Measurements from ENCODE around the gene EIF5AL1. TPM values are rescaled to one million over a fixed set of nuclear protein-coding genes. Genes with fewer than 3 reads are reported as not detected.
A peak's percentile ranks its signal among the peaks of the same experiment; 100 is the strongest.

EIF5AL1 gene
- total RNA-seq, 4 donors from 2014 or later, result 0.23 to 0.52 (median 0.47) TPM; not detected in 1

DNA sequence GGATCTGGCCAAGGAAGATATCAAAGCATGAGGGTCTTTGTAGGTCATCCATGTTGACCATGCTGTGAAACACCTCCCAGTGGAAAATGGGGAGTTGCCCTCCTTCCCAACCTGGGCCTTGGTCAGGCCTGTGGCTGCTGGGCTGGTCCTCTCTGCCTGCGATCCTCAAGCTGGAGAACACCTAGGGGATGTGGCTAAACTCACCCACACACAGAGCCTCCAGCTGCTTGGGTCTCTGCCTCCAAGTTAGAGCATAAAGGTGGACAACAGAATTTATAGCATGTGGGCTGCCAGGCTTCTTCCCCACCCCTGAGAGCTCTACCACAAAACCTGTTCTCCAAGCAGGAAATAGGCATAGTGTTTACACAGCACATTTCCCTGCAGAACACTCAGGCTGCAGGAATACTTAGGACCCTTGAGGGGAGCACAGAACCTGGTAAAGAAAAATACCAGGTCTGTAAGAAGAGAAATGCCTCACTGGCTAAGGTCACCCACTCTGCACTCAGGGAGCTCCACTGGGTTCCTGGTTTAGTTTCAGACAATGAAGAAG lies 47.9 kb downstream of the EIF5AL1 start, which contains the start of gene SFTPA2:
Gene SFTPA2 (minus strand): TSS at position 248 of the 550 bp plus-strand sequence. CDS start 924 bp downstream, outside the sequence.
- Histone ChIP-seq H3K27ac (no peak within 1 kb of the TSS), H3K4me3 (no peak within 1 kb of the TSS), H3K36me3 (no peaks in the 10 kb centered on the region), H3K9me3 (no peaks in the 10 kb centered on the region), H3K4me1 (no peaks in the 10 kb centered on the region), H3K27me3 (peaks cover 5% of the 10 kb centered on the region)
- WGBS, result no CpG with 5 or more reads among the region's 1 CpG
- DNase-seq (ENCODE audit: low spot score in 2 of 2), result no peak
- no peak for TF ChIP-seq POLR2A (IDR thresholded peaks at IDR 0.05)
- TF ChIP-seq EP300 (IDR thresholded peaks at IDR 0.05), result no peak
- no peak for TF ChIP-seq CTCF (IDR thresholded peaks at IDR 0.05)
- TF ChIP-seq POLR2AphosphoS5 (IDR thresholded peaks at IDR 0.05), result no peak

- no peak overlapping the region for H3K27ac ChIP-seq
- H3K4me3 ChIP-seq, result no peak overlapping the region
- H3K36me3 ChIP-seq, result no peaks in the 10 kb centered on the region
- peaks cover 5% of the 10 kb centered on the region for H3K27me3 ChIP-seq
- 85% methylated on average over 3 of the region's 3 CpGs for WGBS
- DNase-seq (ENCODE audit: low spot score in 2 of 2), result no peak
- no peaks in the 10 kb centered on the region for H3K4me1 ChIP-seq
- TF ChIP-seq EP300 (IDR thresholded peaks at IDR 0.05) (no peak), POLR2A (IDR thresholded peaks at IDR 0.05) (no peak), CTCF (IDR thresholded peaks at IDR 0.05) (no peak), POLR2AphosphoS5 (IDR thresholded peaks at IDR 0.05) (no peak)
- H3K9me3 ChIP-seq, result no peaks in the 10 kb centered on the region
Measured at GRCh38 chr10:79561257-79561656, 48.9 kb downstream of the EIF5AL1 start.

DNA sequence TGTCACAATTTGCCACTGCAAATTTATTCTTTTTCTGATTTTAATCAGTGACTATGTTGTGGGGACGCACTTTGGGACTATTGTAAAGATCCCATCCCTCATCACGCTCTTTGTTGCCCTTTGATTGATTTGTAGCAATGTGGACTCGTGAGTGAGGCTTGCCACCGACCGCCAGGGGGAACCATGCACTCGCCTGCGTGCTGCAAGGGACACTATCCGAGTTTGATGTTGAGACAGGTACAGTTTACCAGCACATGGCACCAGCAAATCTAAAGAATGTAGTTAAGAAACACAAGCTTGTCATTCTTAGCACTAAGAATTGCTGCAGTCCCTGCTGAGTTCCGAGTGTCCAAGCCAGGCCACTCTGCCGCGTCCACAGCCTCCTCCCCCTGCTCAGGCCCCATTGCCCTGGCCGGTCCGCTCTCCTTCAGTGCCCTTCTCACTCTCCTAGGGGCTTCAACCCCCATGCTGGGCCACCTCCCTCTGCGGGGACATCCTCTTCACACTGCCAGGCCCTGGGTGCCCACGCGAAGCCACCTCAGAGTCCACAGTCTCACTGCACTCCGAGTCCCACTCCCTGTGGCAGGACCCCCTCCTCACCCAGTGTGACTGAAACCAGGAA lies 49.9 kb downstream of the EIF5AL1 start:
- no peak for DNase-seq (ENCODE audit: low spot score in 2 of 2)
- H3K27ac ChIP-seq, result no peak overlapping the region
- peaks cover 5% of the 10 kb centered on the region for H3K27me3 ChIP-seq
- no peak for TF ChIP-seq EP300 (IDR thresholded peaks at IDR 0.05)
- no peak for TF ChIP-seq POLR2A (IDR thresholded peaks at IDR 0.05)
- peak; percentile 50 to 82 for TF ChIP-seq CTCF (IDR thresholded peaks at IDR 0.05)
- TF ChIP-seq POLR2AphosphoS5 (IDR thresholded peaks at IDR 0.05), result no peak
- no peaks in the 10 kb centered on the region for H3K36me3 ChIP-seq
- 18% methylated on average over 13 of the region's 17 CpGs for WGBS
- H3K4me1 ChIP-seq, result no peaks in the 10 kb centered on the region
- H3K4me3 ChIP-seq, result no peak overlapping the region
- no peaks in the 10 kb centered on the region for H3K9me3 ChIP-seq

- Histone ChIP-seq H3K27me3 (peaks cover 5% of the 10 kb centered on the region), H3K4me3 (no peak overlapping the region), H3K36me3 (no peaks in the 10 kb centered on the region), H3K4me1 (no peaks in the 10 kb centered on the region), H3K9me3 (no peaks in the 10 kb centered on the region), H3K27ac (no peak overlapping the region)
- TF ChIP-seq EP300 (IDR thresholded peaks at IDR 0.05) (no peak), POLR2A (IDR thresholded peaks at IDR 0.05) (no peak)
- no peak for DNase-seq (ENCODE audit: low spot score in 2 of 2)
- WGBS, result 77% methylated on average over 4 of the region's 4 CpGs
Measured at GRCh38 chr10:79563426-79563825, 51.1 kb downstream of the EIF5AL1 start.

Other genes starting within 250 kb of the EIF5AL1 start
- 10 to 100 TPM; 41.0 to 92.8 (median 71.1) TPM for gene PPIF, start 165.1 kb upstream of the EIF5AL1 start, total RNA-seq
- gene ZCCHC24, start 66.9 kb upstream of the EIF5AL1 start, total RNA-seq, result 10 to 100 TPM in 2 of 4 donors, 1 to 10 TPM in 2; 8.9 to 17.3 (median 12.8) TPM
- gene SFTPA2, start 47.9 kb downstream of the EIF5AL1 start, total RNA-seq, result not detected
- not detected for gene SFTPA1, start 98.4 kb downstream of the EIF5AL1 start, total RNA-seq
- under 1 TPM in 3 of 4 donors, not detected in 1; 0.11 to 0.25 (median 0.24) TPM for gene NUTM2B, start 190.7 kb downstream of the EIF5AL1 start, total RNA-seq

Data from suprapubic skin (tissue), 4 donors.